ENCODE results near the gene RFX3. TPM values are rescaled to one million over a fixed set of nuclear protein-coding genes. Genes with fewer than 3 reads are reported as not detected.
"Not testable (repeated sequence)": the region's sequence is repeated elsewhere in the genome, so short reads cannot be mapped to it uniquely, and the experiment has no call there.

RFX3 gene
- total and polyA plus RNA-seq, 2 of the 13 experiments (the other 11 are each of a cell fraction or from before 2014, with no cell fraction given), result 2.7 to 5.3 TPM

- H2AFZ ChIP-seq (ENCODE audit: low read length); H3K4me1 ChIP-seq (ENCODE audit: insufficient read depth, low read length); H3K9me3 ChIP-seq (ENCODE audit: low read length); H4K20me1 ChIP-seq (ENCODE audit: insufficient read depth, low read length); H3K4me2 ChIP-seq (ENCODE audit: low read depth, low read length); H3K9ac ChIP-seq (ENCODE audit: insufficient read depth, low read depth, low read length); BruUV-seq (replicated peaks); H3K4me3 ChIP-seq (replicated peaks in 1 of 3; ENCODE audit: insufficient read depth in 1 of 3, low read depth in 2 of 3, low read length in 3 of 3); H3K36me3 ChIP-seq (replicated peaks in 1 of 2; ENCODE audit: control insufficient read depth in 1 of 2, insufficient read depth in 2 of 2, low read length in 2 of 2); H3K27me3 ChIP-seq (ENCODE audit: control insufficient read depth in 1 of 2, insufficient read depth in 2 of 2, low read length in 2 of 2); ATAC-seq; H3K79me2 ChIP-seq (ENCODE audit: insufficient read depth, low read length); H3K27ac ChIP-seq (ENCODE audit: extremely low read length, insufficient read depth, low read length); in situ Hi-C loops (cut with HindIII; ENCODE audit: extremely low pct_ligation_motif_present, low pct_unique_long_range_greater_than_20kb); intact Hi-C loops (cut with micrococcal nuclease; ENCODE audit: unreplicated experiment); DNase-seq (ENCODE audit: low spot score); FAIRE-seq; CTCF ChIA-PET (ENCODE audit: low intra/inter-chr PET ratio, low total read pairs): not testable (repeated sequence)
- 97% methylated on average over 9 of the region's 9 CpGs for WGBS (ENCODE audit: low lambda C conversion rate)
- POLR2A ChIA-PET, result interaction anchor here (0.7 kb wide), 1 partner anchor 17 kb away, joined by 3 read pairs; no protein-coding TSS in a partner anchor
These were observed 213.2 kb downstream of the RFX3 start for GRCh38 chr9:3312595-3312994.

- FAIRE-seq, result no peak
- H3K27me3 ChIP-seq (ENCODE audit: control insufficient read depth in 1 of 2, insufficient read depth in 2 of 2, low read length in 2 of 2), result no peaks in the 10 kb centered on the region
- H4K20me1 ChIP-seq (ENCODE audit: insufficient read depth, low read length), result no peaks in the 10 kb centered on the region
- H3K9ac ChIP-seq (ENCODE audit: insufficient read depth, low read depth, low read length), result no peak overlapping the region
- H2AFZ ChIP-seq (ENCODE audit: low read length), result no peak overlapping the region
- no peaks in the 10 kb centered on the region for H3K4me1 ChIP-seq (ENCODE audit: insufficient read depth, low read length)
- no peaks in the 10 kb centered on the region for H3K79me2 ChIP-seq (ENCODE audit: insufficient read depth, low read length)
- BruUV-seq (replicated peaks), result no TSS peak
- no peak overlapping the region for H3K27ac ChIP-seq (ENCODE audit: extremely low read length, insufficient read depth, low read length)
- H3K9me3 ChIP-seq (ENCODE audit: low read length), result no peaks in the 10 kb centered on the region
- no peak for ATAC-seq
- no peak for DNase-seq (ENCODE audit: low spot score)
- TF ChIP-seq ERF (CRISPR knock-in tag; IDR thresholded peaks at IDR 0.05) (no peak), ATF6 (CRISPR knock-in tag; conservative IDR thresholded peaks at IDR 0.05) (no peak), ZNF670 (CRISPR knock-in tag; IDR thresholded peaks at IDR 0.05; ENCODE audit: borderline replicate concordance) (no peak), ZNF232 (CRISPR knock-in tag; IDR thresholded peaks at IDR 0.05; ENCODE audit: borderline replicate concordance) (no peak), ZNF777 (CRISPR knock-in tag; IDR thresholded peaks at IDR 0.05) (no peak), ZNF44 (CRISPR knock-in tag; IDR thresholded peaks at IDR 0.05) (no peak)
- intact Hi-C loops (cut with micrococcal nuclease; ENCODE audit: unreplicated experiment), result no loop called here
- ChIA-PET POLR2A (no interaction called here), CTCF (ENCODE audit: low intra/inter-chr PET ratio, low total read pairs) (no interaction called here)
- no peak overlapping the region for H3K4me3 ChIP-seq (replicated peaks in 1 of 3; ENCODE audit: insufficient read depth in 1 of 3, low read depth in 2 of 3, low read length in 3 of 3)
- no peaks in the 10 kb centered on the region for H3K36me3 ChIP-seq (replicated peaks in 1 of 2; ENCODE audit: control insufficient read depth in 1 of 2, insufficient read depth in 2 of 2, low read length in 2 of 2)
- H3K4me2 ChIP-seq (ENCODE audit: low read depth, low read length), result no peak overlapping the region
- 90% methylated on average over 2 of the region's 2 CpGs for WGBS (ENCODE audit: low lambda C conversion rate)
- in situ Hi-C loops (cut with HindIII; ENCODE audit: extremely low pct_ligation_motif_present, low pct_unique_long_range_greater_than_20kb), result no loop called here
These were observed 217.2 kb downstream of the RFX3 start for GRCh38 chr9:3308609-3309008.

- DNase-seq (ENCODE audit: low spot score); CTCF ChIA-PET (ENCODE audit: low intra/inter-chr PET ratio, low total read pairs); H3K27me3 ChIP-seq (ENCODE audit: control insufficient read depth in 1 of 2, insufficient read depth in 2 of 2, low read length in 2 of 2); H3K4me1 ChIP-seq (ENCODE audit: insufficient read depth, low read length); ATAC-seq; POLR2A ChIA-PET; H3K27ac ChIP-seq (ENCODE audit: extremely low read length, insufficient read depth, low read length); FAIRE-seq; in situ Hi-C loops (cut with HindIII; ENCODE audit: extremely low pct_ligation_motif_present, low pct_unique_long_range_greater_than_20kb); H3K4me2 ChIP-seq (ENCODE audit: low read depth, low read length); H3K9ac ChIP-seq (ENCODE audit: insufficient read depth, low read depth, low read length); H4K20me1 ChIP-seq (ENCODE audit: insufficient read depth, low read length); H3K4me3 ChIP-seq (replicated peaks in 1 of 3; ENCODE audit: insufficient read depth in 1 of 3, low read depth in 2 of 3, low read length in 3 of 3); H3K9me3 ChIP-seq (ENCODE audit: low read length); H2AFZ ChIP-seq (ENCODE audit: low read length); H3K36me3 ChIP-seq (replicated peaks in 1 of 2; ENCODE audit: control insufficient read depth in 1 of 2, insufficient read depth in 2 of 2, low read length in 2 of 2); H3K79me2 ChIP-seq (ENCODE audit: insufficient read depth, low read length); intact Hi-C loops (cut with micrococcal nuclease; ENCODE audit: unreplicated experiment); BruUV-seq (replicated peaks): not testable (repeated sequence)
- whole genome bisulfite sequencing (ENCODE audit: low lambda C conversion rate), result 100% methylated on average over 1 of the region's 1 CpG
These were observed 221.4 kb downstream of the RFX3 start for GRCh38 chr9:3304388-3304787.

Measured in HepG2 (cell line).